ENCODE results near the gene ACVR2B. TPM values are rescaled to one million over a fixed set of nuclear protein-coding genes. Genes with fewer than 3 reads are reported as not detected.

Gene ACVR2B
- total and polyA plus RNA-seq, 2 of the 13 experiments (the other 11 are each of a cell fraction or from before 2014, with no cell fraction given): 10.0 to 12.7 TPM

- Histone ChIP-seq H3K4me3 (replicated peaks in 1 of 3; ENCODE audit: insufficient read depth in 1 of 3, low read depth in 2 of 3, low read length in 3 of 3) (no peak overlapping the region), H3K36me3 (replicated peaks in 1 of 2; ENCODE audit: control insufficient read depth in 1 of 2, insufficient read depth in 2 of 2, low read length in 2 of 2) (no peaks in the 10 kb centered on the region; a peak in 1 of 5 replicates), H3K79me2 (ENCODE audit: insufficient read depth, low read length) (no peaks in the 10 kb centered on the region), H3K27ac (ENCODE audit: extremely low read length, insufficient read depth, low read length) (no peak overlapping the region), H3K9ac (ENCODE audit: insufficient read depth, low read depth, low read length) (no peak overlapping the region), H3K4me2 (ENCODE audit: low read depth, low read length) (no peak overlapping the region), H3K4me1 (ENCODE audit: insufficient read depth, low read length) (peaks cover 9% of the 10 kb centered on the region; the same call in 1 of the 2 replicates), H3K9me3 (ENCODE audit: low read length) (no peaks in the 10 kb centered on the region), H3K27me3 (ENCODE audit: control insufficient read depth in 1 of 2, insufficient read depth in 2 of 2, low read length in 2 of 2) (no peaks in the 10 kb centered on the region), H4K20me1 (ENCODE audit: insufficient read depth, low read length) (no peaks in the 10 kb centered on the region; the same call in 1 of the 2 replicates), H2AFZ (ENCODE audit: low read length) (no peak overlapping the region)
- WGBS (ENCODE audit: low lambda C conversion rate): 61% methylated on average over 2 of the region's 2 CpGs
- in situ Hi-C loops (cut with HindIII; ENCODE audit: extremely low pct_ligation_motif_present, low pct_unique_long_range_greater_than_20kb) (no loop called here), intact Hi-C loops (cut with micrococcal nuclease; ENCODE audit: unreplicated experiment) (no loop called here)
- BruUV-seq (replicated peaks): no TSS peak
- no peak for ATAC-seq
- ChIA-PET CTCF (ENCODE audit: low intra/inter-chr PET ratio, low total read pairs) (no interaction called here), POLR2A (no interaction called here)
- FAIRE-seq: no peak
- DNase-seq (ENCODE audit: low spot score): no peak
- TF ChIP-seq SCMH1 (CRISPR knock-in tag; IDR thresholded peaks at IDR 0.05; ENCODE audit: borderline replicate concordance) (no peak), NFE2 (CRISPR knock-in tag; IDR thresholded peaks at IDR 0.05) (no peak), ZFYVE20 (CRISPR knock-in tag; IDR thresholded peaks at IDR 0.05; ENCODE audit: borderline replicate concordance, low read depth) (no peak), RELA (CRISPR knock-in tag; IDR thresholded peaks at IDR 0.05) (no peak), FOXO4 (CRISPR knock-in tag; conservative IDR thresholded peaks at IDR 0.05) (no peak), MAFF (IDR thresholded peaks at IDR 0.05; ENCODE audit: low read depth, low read length) (peak; percentile 26; the same call in 1 of the 2 replicates), REL (CRISPR knock-in tag; conservative IDR thresholded peaks at IDR 0.05) (no peak), MAFK (conservative IDR thresholded peaks at IDR 0.05 in 1 of 2, IDR thresholded peaks at IDR 0.05 in 1 of 2; ENCODE audit: low read length in 2 of 2) (peak in 1 of 2 experiments; percentile 57; a peak in 2 of 4 replicates), ZNF543 (CRISPR knock-in tag; IDR thresholded peaks at IDR 0.05) (no peak)
These were observed 7.5 kb upstream of the ACVR2B start for GRCh38 chr3:38446085-38446686.

Data from HepG2 (cell line).